BLaER1 (cell line): ENCODE data around the gene C1D.
"Not testable (repeated sequence)": the region's sequence is repeated elsewhere in the genome, so short reads cannot be mapped to it uniquely, and the experiment has no call there.

ENCODE experiments used
- H3K27ac ChIP-seq: shearing (Covaris generic); formaldehyde crosslinking; 2 replicates; pipeline ENCODE4 v1.8.1; 2022
- H3K27me3 ChIP-seq: shearing (Covaris generic); formaldehyde crosslinking; 2 replicates; pipeline ENCODE4 v1.8.1; 2022
- H3K36me3 ChIP-seq: shearing (Covaris generic); formaldehyde crosslinking; 2 replicates; pipeline ENCODE4 v1.8.1; 2022
- H3K4me1 ChIP-seq: shearing (Covaris generic); formaldehyde crosslinking; 2 replicates; pipeline ENCODE4 v1.8.1; 2022
- H3K4me2 ChIP-seq: shearing (Covaris generic); formaldehyde crosslinking; 2 replicates; pipeline ENCODE4 v1.8.1; 2022
- H3K4me3 ChIP-seq: shearing (Covaris generic); formaldehyde crosslinking; 2 replicates; pipeline ENCODE4 v1.8.1; 2022
- H3K9ac ChIP-seq: shearing (Covaris generic); formaldehyde crosslinking; 2 replicates; pipeline ENCODE4 v1.8.1; 2022
- H3K9me3 ChIP-seq: shearing (Covaris generic); formaldehyde crosslinking; 2 replicates; pipeline ENCODE4 v1.8.1; 2022
- H4K20me1 ChIP-seq: shearing (Covaris generic); formaldehyde crosslinking; 2 replicates; pipeline ENCODE4 v1.8.1; 2022
- Cebpa-rat ChIP-seq: shearing (Covaris generic); IDR thresholded peaks from 2 replicates; pipeline ENCODE4 v1.8.1; 2022

Gene C1D

GRCh38 chr2:68098291-68098797 lies 35.5 kb upstream of the C1D start:
- peaks cover 33% of the 10 kb centered on the region for H3K4me1 ChIP-seq
- no peak overlapping the region for H3K4me2 ChIP-seq
- peaks cover 8% of the 10 kb centered on the region; the same call in 1 of the 2 replicates for H3K9me3 ChIP-seq
- no peak for TF ChIP-seq Cebpa-rat
- H3K27ac ChIP-seq = no peak overlapping the region
- no peaks in the 10 kb centered on the region for H4K20me1 ChIP-seq
- H3K36me3 ChIP-seq = no peaks in the 10 kb centered on the region
- H3K27me3 ChIP-seq = no peaks in the 10 kb centered on the region
- no peak overlapping the region for H3K4me3 ChIP-seq
- no peak overlapping the region for H3K9ac ChIP-seq

GRCh38 chr2:68094111-68094510 lies 31.3 kb upstream of the C1D start:
- Histone ChIP-seq H3K27ac (no peak overlapping the region), H3K9ac (no peak overlapping the region), H3K4me2 (no peak overlapping the region), H3K36me3 (no peaks in the 10 kb centered on the region), H3K9me3 (peaks cover 9% of the 10 kb centered on the region; the same call in 1 of the 2 replicates), H3K4me3 (no peak overlapping the region), H4K20me1 (no peaks in the 10 kb centered on the region), H3K4me1 (peaks cover 46% of the 10 kb centered on the region), H3K27me3 (no peaks in the 10 kb centered on the region)
- no peak for TF ChIP-seq Cebpa-rat

GRCh38 chr2:68093634-68094033 lies 30.8 kb upstream of the C1D start:
- H3K9ac ChIP-seq = no peak overlapping the region
- no peaks in the 10 kb centered on the region for H3K27me3 ChIP-seq
- H4K20me1 ChIP-seq = no peaks in the 10 kb centered on the region
- H3K4me3 ChIP-seq = no peak overlapping the region
- TF ChIP-seq Cebpa-rat = no peak
- H3K4me1 ChIP-seq = peaks cover 47% of the 10 kb centered on the region
- no peak overlapping the region for H3K27ac ChIP-seq
- H3K4me2 ChIP-seq = no peak overlapping the region
- peaks cover 6% of the 10 kb centered on the region; the same call in 1 of the 2 replicates for H3K9me3 ChIP-seq
- no peaks in the 10 kb centered on the region for H3K36me3 ChIP-seq

- no peak overlapping the region; the same call in 1 of the 2 replicates for H3K27ac ChIP-seq
- no peak overlapping the region for H3K4me3 ChIP-seq
These were observed 28.7 kb upstream of the C1D start for GRCh38 chr2:68091439-68092034.

GRCh38 chr2:68089961-68090360 lies 27.2 kb upstream of the C1D start:
- H3K4me1 ChIP-seq = peaks cover 51% of the 10 kb centered on the region
- no peak overlapping the region for H3K9ac ChIP-seq
- H3K27me3 ChIP-seq = no peaks in the 10 kb centered on the region
- H3K27ac ChIP-seq = peak overlapping the region; percentile 67; the same call in 1 of the 2 replicates
- no peaks in the 10 kb centered on the region for H3K36me3 ChIP-seq
- peaks cover 6% of the 10 kb centered on the region; the same call in 1 of the 2 replicates for H3K9me3 ChIP-seq
- peak overlapping the region; percentile 69 for H3K4me2 ChIP-seq
- TF ChIP-seq Cebpa-rat = no peak
- no peak overlapping the region for H3K4me3 ChIP-seq
- no peaks in the 10 kb centered on the region for H4K20me1 ChIP-seq

More at GRCh38 chr2:68091439-68092034, 28.7 kb upstream of the C1D start:
- H3K27me3 ChIP-seq = no peaks in the 10 kb centered on the region
- H3K4me2 ChIP-seq = peak overlapping the region; percentile 69
- H3K9me3 ChIP-seq = peaks cover 6% of the 10 kb centered on the region; the same call in 1 of the 2 replicates
- H4K20me1 ChIP-seq = no peaks in the 10 kb centered on the region
- no peak overlapping the region for H3K9ac ChIP-seq
- H3K4me1 ChIP-seq = peaks cover 51% of the 10 kb centered on the region
- no peaks in the 10 kb centered on the region for H3K36me3 ChIP-seq
- no peak for TF ChIP-seq Cebpa-rat

- Histone ChIP-seq H4K20me1 (no peaks in the 10 kb centered on the region), H3K27ac (peak overlapping the region; percentile 67), H3K27me3 (no peaks in the 10 kb centered on the region), H3K4me3 (no peak overlapping the region), H3K9ac (no peak overlapping the region), H3K4me2 (peak overlapping the region; percentile 69), H3K36me3 (no peaks in the 10 kb centered on the region), H3K4me1 (peaks cover 49% of the 10 kb centered on the region), H3K9me3 (peaks cover 6% of the 10 kb centered on the region; the same call in 1 of the 2 replicates)
- TF ChIP-seq Cebpa-rat = no peak
These were observed 26.1 kb upstream of the C1D start for GRCh38 chr2:68088940-68089339.

GRCh38 chr2:68086166-68086565 lies 23.4 kb upstream of the C1D start:
- Histone ChIP-seq H3K9me3 (no peaks in the 10 kb centered on the region), H3K27ac (no peak overlapping the region), H3K9ac (no peak overlapping the region), H3K27me3 (no peaks in the 10 kb centered on the region), H3K4me3 (no peak overlapping the region), H3K36me3 (no peaks in the 10 kb centered on the region), H3K4me1 (peaks cover 34% of the 10 kb centered on the region), H4K20me1 (no peaks in the 10 kb centered on the region), H3K4me2 (no peak overlapping the region)
- TF ChIP-seq Cebpa-rat = no peak

GRCh38 chr2:68083346-68083745 lies 20.5 kb upstream of the C1D start:
- Histone ChIP-seq H3K36me3 (no peaks in the 10 kb centered on the region), H3K4me2 (no peak overlapping the region), H4K20me1 (no peaks in the 10 kb centered on the region), H3K27ac (no peak overlapping the region), H3K9me3 (no peaks in the 10 kb centered on the region), H3K9ac (no peak overlapping the region), H3K27me3 (no peaks in the 10 kb centered on the region), H3K4me1 (peaks cover 6% of the 10 kb centered on the region), H3K4me3 (no peak overlapping the region)
- TF ChIP-seq Cebpa-rat = no peak

- no peak overlapping the region for H3K4me2 ChIP-seq
These were observed 11.2 kb upstream of the C1D start for GRCh38 chr2:68074050-68074449.

GRCh38 chr2:68063797-68064646 lies 1.2 kb upstream of the C1D start:
- not testable (repeated sequence) for H3K9me3 ChIP-seq, H3K27ac ChIP-seq, H3K27me3 ChIP-seq, H3K4me3 ChIP-seq, H3K9ac ChIP-seq, H3K36me3 ChIP-seq
- Histone ChIP-seq H3K4me1 (peaks cover 24% of the 10 kb centered on the region), H3K4me2 (peak overlapping the region; percentile 73; the same call in 1 of the 2 replicates), H4K20me1 (peaks cover 15% of the 10 kb centered on the region)

More at GRCh38 chr2:68074050-68074449, 11.2 kb upstream of the C1D start:
- Histone ChIP-seq H3K4me1 (no peaks in the 10 kb centered on the region), H3K4me3 (no peak overlapping the region), H3K9ac (no peak overlapping the region), H3K36me3 (no peaks in the 10 kb centered on the region), H3K27me3 (no peaks in the 10 kb centered on the region), H4K20me1 (no peaks in the 10 kb centered on the region), H3K9me3 (no peaks in the 10 kb centered on the region), H3K27ac (no peak overlapping the region)
- TF ChIP-seq Cebpa-rat = no peak
